NCI-H524 treated with DMSO at 0.1 percent for 48 hours (cell line): Measurements from ENCODE around the gene VWF.
A peak's percentile ranks its signal among the peaks of the same experiment; 100 is the strongest.
"Not testable (repeated sequence)": the region's sequence is repeated elsewhere in the genome, so short reads cannot be mapped to it uniquely, and the experiment has no call there.

ENCODE experiments used
- DNase-seq: peaks from one replicate; lab custom pipeline; 2025; lab: John Stamatoyannopoulos, UW

Gene VWF

GRCh38 chr12:6032726-6033125, 91.7 kb downstream of the VWF start:
- no peak for DNase-seq

GRCh38 chr12:6031001-6031400, 93.5 kb downstream of the VWF start:
- DNase-seq: no peak

- no peak for DNase-seq
These were observed 94.4 kb downstream of the VWF start for GRCh38 chr12:6030081-6030480.

- DNase-seq: no peak
These were observed 95.1 kb downstream of the VWF start for GRCh38 chr12:6029401-6029800.

- no peak for DNase-seq
These were observed 97.5 kb downstream of the VWF start for GRCh38 chr12:6026998-6027397.

GRCh38 chr12:6025703-6026298, 98.7 kb downstream of the VWF start:
- not testable (repeated sequence) for DNase-seq

- not testable (repeated sequence) for DNase-seq
These were observed 100.4 kb downstream of the VWF start for GRCh38 chr12:6024066-6024465.

- peak; percentile 39 for DNase-seq
These were observed 103.5 kb downstream of the VWF start for GRCh38 chr12:6020930-6021329.

GRCh38 chr12:6020511-6020910, 104.0 kb downstream of the VWF start:
- not testable (repeated sequence) for DNase-seq

- not testable (repeated sequence) for DNase-seq
These were observed 105.2 kb downstream of the VWF start for GRCh38 chr12:6019256-6019655.

- DNase-seq: no peak
These were observed 106.2 kb downstream of the VWF start for GRCh38 chr12:6018265-6018664.

GRCh38 chr12:6016756-6017155, 107.7 kb downstream of the VWF start:
- DNase-seq: no peak

GRCh38 chr12:6016004-6016403, 108.5 kb downstream of the VWF start:
- DNase-seq: not testable (repeated sequence)

- not testable (repeated sequence) for DNase-seq
These were observed 109.2 kb downstream of the VWF start for GRCh38 chr12:6015271-6015670.

GRCh38 chr12:6010631-6011350, 113.7 kb downstream of the VWF start:
- DNase-seq: not testable (repeated sequence)

GRCh38 chr12:5997260-5997659, 127.2 kb downstream of the VWF start:
- DNase-seq: no peak

- no peak for DNase-seq
These were observed 128.0 kb downstream of the VWF start for GRCh38 chr12:5996459-5996858.

GRCh38 chr12:5989621-5990020, 134.8 kb downstream of the VWF start:
- DNase-seq: no peak

GRCh38 chr12:5988659-5989116, 135.8 kb downstream of the VWF start:
- DNase-seq: peak; percentile 0

GRCh38 chr12:5988088-5988487, 136.4 kb downstream of the VWF start:
- no peak for DNase-seq

- no peak for DNase-seq
These were observed 136.9 kb downstream of the VWF start for GRCh38 chr12:5987573-5987972.

GRCh38 chr12:5985471-5985870, 139.0 kb downstream of the VWF start:
- no peak for DNase-seq

- DNase-seq: no peak
These were observed 139.6 kb downstream of the VWF start for GRCh38 chr12:5984873-5985272.

GRCh38 chr12:5982106-5982505, 142.4 kb downstream of the VWF start:
- no peak for DNase-seq
